ENCODE data around the gene CPNE8.

The CPNE8 gene

GRCh38 chr12:38905480-38906351 lies at the start of gene CPNE8:
Gene CPNE8, minus strand, starts transcription at chr12:38905591. Its CDS starts 57 bp downstream, at chr12:38905534.
- DNase-seq (ENCODE audit: low spot score) (peak; percentile 69), FAIRE-seq (no peak)

GRCh38 chr12:38954238-38954873 lies 49.0 kb upstream of the CPNE8 start:
- FAIRE-seq (no peak), DNase-seq (ENCODE audit: low spot score) (no peak)

- FAIRE-seq (no peak), DNase-seq (ENCODE audit: low spot score) (no peak)
Observed at GRCh38 chr12:38949363-38949762, 44.0 kb upstream of the CPNE8 start.

- no peak for FAIRE-seq
- DNase-seq (ENCODE audit: low spot score): no peak
Observed at GRCh38 chr12:38934686-38935085, 29.3 kb upstream of the CPNE8 start.

GRCh38 chr12:38934078-38934584 lies 28.7 kb upstream of the CPNE8 start:
- DNase-seq (ENCODE audit: low spot score): no peak
- no peak for FAIRE-seq

GRCh38 chr12:38932320-38932719 lies 26.9 kb upstream of the CPNE8 start:
- no peak for FAIRE-seq

GRCh38 chr12:38931461-38931860 lies 26.1 kb upstream of the CPNE8 start:
- DNase-seq (ENCODE audit: low spot score) (no peak), FAIRE-seq (no peak)

More at GRCh38 chr12:38932320-38932719, 26.9 kb upstream of the CPNE8 start:
- no peak for DNase-seq (ENCODE audit: low spot score)

GRCh38 chr12:38930990-38931389 lies 25.6 kb upstream of the CPNE8 start:
- peak; percentile 11 for DNase-seq (ENCODE audit: low spot score)
- FAIRE-seq: no peak

- FAIRE-seq (no peak), DNase-seq (ENCODE audit: low spot score) (no peak)
Observed at GRCh38 chr12:38926501-38926900, 21.1 kb upstream of the CPNE8 start.

GRCh38 chr12:38921025-38921677 lies 15.8 kb upstream of the CPNE8 start:
- FAIRE-seq: peak; percentile 79
- peak; percentile 56 for DNase-seq (ENCODE audit: low spot score)

- FAIRE-seq: no peak
- no peak for DNase-seq (ENCODE audit: low spot score)
Observed at GRCh38 chr12:38919191-38919590, 13.8 kb upstream of the CPNE8 start.

- FAIRE-seq (no peak), DNase-seq (ENCODE audit: low spot score) (no peak)
Observed at GRCh38 chr12:38915429-38916182, 10.2 kb upstream of the CPNE8 start.

GRCh38 chr12:38912116-38912515 lies 6.7 kb upstream of the CPNE8 start:
- FAIRE-seq: no peak
- DNase-seq (ENCODE audit: low spot score): no peak

GRCh38 chr12:38911611-38912010 lies 6.2 kb upstream of the CPNE8 start:
- DNase-seq (ENCODE audit: low spot score) (no peak), FAIRE-seq (no peak)

- FAIRE-seq (peak; percentile 44), DNase-seq (ENCODE audit: low spot score) (no peak)
Observed at GRCh38 chr12:38907201-38907923, 2.0 kb upstream of the CPNE8 start.

- FAIRE-seq: peak; percentile 80
- DNase-seq (ENCODE audit: low spot score): peak; percentile 82
Observed at GRCh38 chr12:38906482-38907200, 1.2 kb upstream of the CPNE8 start.

- DNase-seq (ENCODE audit: low spot score) (peak; percentile 91), FAIRE-seq (peak; percentile 84)
Observed at GRCh38 chr12:38904537-38905479, 583 bp downstream of the CPNE8 start.

- FAIRE-seq (no peak), DNase-seq (ENCODE audit: low spot score) (no peak)
Observed at GRCh38 chr12:38903596-38903995, 1.8 kb downstream of the CPNE8 start.

Data from RCC 7860 (cell line).